HepG2 (cell line): ENCODE data around the gene TMEM214. TPM values are rescaled to one million over a fixed set of nuclear protein-coding genes. Genes with fewer than 3 reads are reported as not detected.

Experiments
- GABPB1 ChIP-seq: IDR thresholded peaks from 2 replicates; pipeline ENCODE4 v1.6.1; 2016; ENCODE audit warnings: mild to moderate bottlenecking, missing genetic modification reagents, moderate library complexity, missing compliant biosample characterization
- HDAC6 ChIP-seq: fragments of 200-600 bp; sonication (generic); IDR thresholded peaks from 2 replicates; pipeline ENCODE4 v1.7.0; 2017; ENCODE audit warnings: mild to moderate bottlenecking, antibody characterized with exemption, low read length, low read depth
- HNRNPH1 ChIP-seq: fragments of 200-400 bp; formaldehyde crosslinking; optimal IDR thresholded peaks from 2 replicates; pipeline ENCODE3; 2017; ENCODE audit warnings: mild to moderate bottlenecking, low read depth, low read length
- KDM2A ChIP-seq: sonication (generic); formaldehyde crosslinking; IDR thresholded peaks from 2 replicates; pipeline ENCODE4 v1.4.0; 2020; ENCODE audit warnings: low read depth, missing genetic modification reagents, borderline replicate concordance
- KLF9 ChIP-seq: IDR thresholded peaks from 2 replicates; pipeline ENCODE4 v1.6.1; 2016; ENCODE audit warnings: low read depth
- NCOR1 ChIP-seq: fragments of 200-600 bp; sonication (generic); IDR thresholded peaks from 2 replicates; pipeline ENCODE4 v1.7.0; 2017; ENCODE audit warnings: antibody characterized with exemption, low read length, borderline replicate concordance
- ONECUT2 ChIP-seq: sonication (generic); formaldehyde crosslinking; IDR thresholded peaks from 2 replicates; pipeline ENCODE4 v1.4.0; 2020; ENCODE audit warnings: missing genetic modification reagents
- PAX8 ChIP-seq: sonication (generic); formaldehyde crosslinking; IDR thresholded peaks from 2 replicates; pipeline ENCODE4 v1.8.0; 2022; ENCODE audit warnings: mild to moderate bottlenecking, missing genetic modification reagents, borderline replicate concordance
- PHF8 ChIP-seq: sonication (generic); formaldehyde crosslinking; IDR thresholded peaks from 2 replicates; pipeline ENCODE4 v1.5.0; 2020; ENCODE audit warnings: missing genetic modification reagents
- TAF15 ChIP-seq: fragments of 200-400 bp; formaldehyde crosslinking; IDR thresholded peaks from one replicate; pipeline ENCODE4 v1.6.1; 2018; ENCODE audit warnings: mild to moderate bottlenecking, low read depth, low read length; ENCODE audit not compliant: poor library complexity, severe bottlenecking
- ZNF17 ChIP-seq: sonication (generic); formaldehyde crosslinking; IDR thresholded peaks from 2 replicates; pipeline ENCODE4 v1.5.0; 2020; ENCODE audit warnings: mild to moderate bottlenecking, missing genetic modification reagents
- ZNF564 ChIP-seq: sonication (generic); formaldehyde crosslinking; IDR thresholded peaks from 2 replicates; pipeline ENCODE4 v1.8.1; 2023; ENCODE audit warnings: mild to moderate bottlenecking, missing genetic modification reagents
- ZSCAN12 ChIP-seq: sonication (generic); formaldehyde crosslinking; IDR thresholded peaks from 2 replicates; pipeline ENCODE4 v1.9.0; 2021; ENCODE audit warnings: mild to moderate bottlenecking, missing genetic modification reagents
- polyA plus RNA-seq, 8 experiments: library from polyadenylated mRNA; depleted of rRNA in 3 of 8; stranded (reverse) in 7 of 8; unstranded in 1 of 8; fragments of >200 nt; fragmentation: Illumina TruSeq in 4 of 8; extraction: Trizol in 4 of 8; gene quantifications; 2 replicates each; pipeline versions ENCODE4 v1.2.1 to v1.2.3, GENCODE V29; 2011 to 2016; ENCODE audit warnings: low read depth in 4 of 8, missing spikeins in 1 of 8, mixed read lengths in 1 of 8; ENCODE audit not compliant: insufficient read depth in 1 of 8
- total RNA-seq, 5 experiments: library from RNA; depleted of rRNA; stranded (reverse); fragments of >200 nt; fragmentation: Illumina TruSeq; extraction: Trizol; gene quantifications; 2 replicates each; pipeline ENCODE4 v1.2.3, GENCODE V29; 2016; ENCODE audit warnings: low read depth in 1 of 5
- TF ChIP-seq, protein P1 (sequence below): sonication (generic); formaldehyde crosslinking; IDR thresholded peaks from 2 replicates; pipeline ENCODE4 v1.4.0; 2020; ENCODE audit warnings: mild to moderate bottlenecking, missing genetic modification reagents
- TF ChIP-seq, protein P2 (sequence below): sonication (generic); formaldehyde crosslinking; IDR thresholded peaks from 2 replicates; pipeline ENCODE4 v1.4.0; 2020; ENCODE audit warnings: missing genetic modification reagents
- TF ChIP-seq, protein P3 (sequence below): IDR thresholded peaks from 2 replicates; pipeline ENCODE4 v1.6.1; 2016
- TF ChIP-seq, protein P4 (sequence below): IDR thresholded peaks from 2 replicates; pipeline ENCODE4 v1.6.1; 2016; ENCODE audit warnings: missing genetic modification reagents, missing compliant biosample characterization
- TF ChIP-seq, protein P5 (sequence below): sonication (generic); formaldehyde crosslinking; IDR thresholded peaks from 2 replicates; pipeline ENCODE4 v1.4.0; 2020; ENCODE audit warnings: missing genetic modification reagents, borderline replicate concordance
- TF ChIP-seq, protein P6 (sequence below): sonication (generic); formaldehyde crosslinking; IDR thresholded peaks from 2 replicates; pipeline ENCODE4 v1.4.0; 2020; ENCODE audit warnings: missing genetic modification reagents

Gene TMEM214
- total and polyA plus RNA-seq, 2 of the 13 experiments (the other 11 are each of a cell fraction or from before 2014, with no cell fraction given): 58.3 to 132 TPM

DNA sequence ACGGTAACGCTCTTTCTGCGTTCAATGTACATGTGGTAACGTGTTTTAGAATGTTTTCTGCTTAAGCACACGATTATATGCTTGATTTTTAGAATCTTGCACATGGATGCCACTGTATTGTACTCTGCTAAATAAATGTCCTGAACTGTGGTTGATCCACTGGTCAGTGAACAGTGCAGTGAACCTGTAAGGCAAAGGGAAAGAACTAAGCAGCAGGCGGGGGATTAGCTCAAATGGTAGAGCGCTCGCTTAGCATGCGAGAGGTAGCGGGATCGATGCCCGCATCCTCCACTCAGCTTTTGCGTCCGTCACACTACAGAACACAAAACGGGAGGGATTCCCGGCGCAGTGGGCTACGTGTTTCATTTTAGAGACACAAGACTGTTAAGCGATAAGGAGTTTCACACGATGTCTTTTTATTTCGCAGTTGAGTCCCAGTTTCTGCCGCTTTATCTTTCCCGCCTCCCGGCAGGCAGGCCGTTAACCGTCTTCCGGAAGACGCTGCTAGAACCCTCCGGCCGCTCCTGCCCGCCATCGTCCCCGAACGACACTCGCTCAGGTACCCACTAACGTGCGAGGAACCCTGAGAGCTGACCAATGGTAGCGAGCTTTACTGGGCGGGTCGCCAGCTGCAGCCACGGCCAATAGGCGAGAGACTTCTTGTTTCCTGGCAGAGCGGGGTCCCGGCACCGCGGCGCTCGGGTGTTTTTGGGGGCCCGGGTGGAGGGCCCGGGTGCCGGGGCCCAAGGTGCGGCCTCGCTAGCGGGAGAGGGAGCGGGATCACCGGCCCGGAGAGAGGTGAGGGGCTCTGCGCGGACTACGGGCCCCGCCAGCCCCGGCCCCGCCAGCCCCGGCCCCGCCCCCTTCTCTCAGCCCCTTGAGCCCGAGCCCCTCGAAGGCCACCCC is 18.5 kb downstream of the TMEM214 start, which contains the start of gene AGBL5 (continued):
- TF ChIP-seq KDM2A: peak; percentile 95
- TF ChIP-seq ZNF17 (CRISPR knock-in tag): peak; percentile 83; the same call in 1 of the 2 replicates
- peak; percentile 77 for TF ChIP-seq PHF8
- TF ChIP-seq, protein P1, sequence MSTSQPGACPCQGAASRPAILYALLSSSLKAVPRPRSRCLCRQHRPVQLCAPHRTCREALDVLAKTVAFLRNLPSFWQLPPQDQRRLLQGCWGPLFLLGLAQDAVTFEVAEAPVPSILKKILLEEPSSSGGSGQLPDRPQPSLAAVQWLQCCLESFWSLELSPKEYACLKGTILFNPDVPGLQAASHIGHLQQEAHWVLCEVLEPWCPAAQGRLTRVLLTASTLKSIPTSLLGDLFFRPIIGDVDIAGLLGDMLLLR (CRISPR knock-in tag): peak; percentile 43; the same call in 1 of the 2 replicates
- peak; percentile 88 for TF ChIP-seq ZNF564 (CRISPR knock-in tag)
- TF ChIP-seq GABPB1 (CRISPR knock-in tag): peak; percentile 91
- no peak; the same call in 1 of the 2 replicates for TF ChIP-seq KLF9 (CRISPR knock-in tag)
- TF ChIP-seq, protein P2, sequence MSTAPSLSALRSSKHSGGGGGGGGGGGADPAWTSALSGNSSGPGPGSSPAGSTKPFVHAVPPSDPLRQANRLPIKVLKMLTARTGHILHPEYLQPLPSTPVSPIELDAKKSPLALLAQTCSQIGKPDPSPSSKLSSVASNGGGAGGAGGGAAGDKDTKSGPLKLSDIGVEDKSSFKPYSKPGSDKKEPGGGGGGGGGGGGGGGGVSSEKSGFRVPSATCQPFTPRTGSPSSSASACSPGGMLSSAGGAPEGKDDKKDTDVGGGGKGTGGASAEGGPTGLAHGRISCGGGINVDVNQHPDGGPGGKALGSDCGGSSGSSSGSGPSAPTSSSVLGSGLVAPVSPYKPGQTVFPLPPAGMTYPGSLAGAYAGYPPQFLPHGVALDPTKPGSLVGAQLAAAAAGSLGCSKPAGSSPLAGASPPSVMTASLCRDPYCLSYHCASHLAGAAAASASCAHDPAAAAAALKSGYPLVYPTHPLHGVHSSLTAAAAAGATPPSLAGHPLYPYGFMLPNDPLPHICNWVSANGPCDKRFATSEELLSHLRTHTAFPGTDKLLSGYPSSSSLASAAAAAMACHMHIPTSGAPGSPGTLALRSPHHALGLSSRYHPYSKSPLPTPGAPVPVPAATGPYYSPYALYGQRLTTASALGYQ: peak; percentile 81; the same call in 1 of the 2 replicates
- no peak for TF ChIP-seq TAF15
- TF ChIP-seq NCOR1: peak; percentile 88
- peak; percentile 96; the same call in 1 of the 2 replicates for TF ChIP-seq PAX8 (CRISPR knock-in tag)
- TF ChIP-seq ZSCAN12 (CRISPR knock-in tag): peak; percentile 93; the same call in 1 of the 2 replicates
- TF ChIP-seq, protein P3, sequence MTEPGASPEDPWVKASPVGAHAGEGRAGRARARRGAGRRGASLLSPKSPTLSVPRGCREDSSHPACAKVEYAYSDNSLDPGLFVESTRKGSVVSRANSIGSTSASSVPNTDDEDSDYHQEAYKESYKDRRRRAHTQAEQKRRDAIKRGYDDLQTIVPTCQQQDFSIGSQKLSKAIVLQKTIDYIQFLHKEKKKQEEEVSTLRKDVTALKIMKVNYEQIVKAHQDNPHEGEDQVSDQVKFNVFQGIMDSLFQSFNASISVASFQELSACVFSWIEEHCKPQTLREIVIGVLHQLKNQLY (CRISPR knock-in tag): peak; percentile 71
- peak; percentile 77 for TF ChIP-seq ONECUT2
- TF ChIP-seq, protein P4, sequence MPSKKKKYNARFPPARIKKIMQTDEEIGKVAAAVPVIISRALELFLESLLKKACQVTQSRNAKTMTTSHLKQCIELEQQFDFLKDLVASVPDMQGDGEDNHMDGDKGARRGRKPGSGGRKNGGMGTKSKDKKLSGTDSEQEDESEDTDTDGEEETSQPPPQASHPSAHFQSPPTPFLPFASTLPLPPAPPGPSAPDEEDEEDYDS (CRISPR knock-in tag): peak; percentile 67
- TF ChIP-seq, protein P5, sequence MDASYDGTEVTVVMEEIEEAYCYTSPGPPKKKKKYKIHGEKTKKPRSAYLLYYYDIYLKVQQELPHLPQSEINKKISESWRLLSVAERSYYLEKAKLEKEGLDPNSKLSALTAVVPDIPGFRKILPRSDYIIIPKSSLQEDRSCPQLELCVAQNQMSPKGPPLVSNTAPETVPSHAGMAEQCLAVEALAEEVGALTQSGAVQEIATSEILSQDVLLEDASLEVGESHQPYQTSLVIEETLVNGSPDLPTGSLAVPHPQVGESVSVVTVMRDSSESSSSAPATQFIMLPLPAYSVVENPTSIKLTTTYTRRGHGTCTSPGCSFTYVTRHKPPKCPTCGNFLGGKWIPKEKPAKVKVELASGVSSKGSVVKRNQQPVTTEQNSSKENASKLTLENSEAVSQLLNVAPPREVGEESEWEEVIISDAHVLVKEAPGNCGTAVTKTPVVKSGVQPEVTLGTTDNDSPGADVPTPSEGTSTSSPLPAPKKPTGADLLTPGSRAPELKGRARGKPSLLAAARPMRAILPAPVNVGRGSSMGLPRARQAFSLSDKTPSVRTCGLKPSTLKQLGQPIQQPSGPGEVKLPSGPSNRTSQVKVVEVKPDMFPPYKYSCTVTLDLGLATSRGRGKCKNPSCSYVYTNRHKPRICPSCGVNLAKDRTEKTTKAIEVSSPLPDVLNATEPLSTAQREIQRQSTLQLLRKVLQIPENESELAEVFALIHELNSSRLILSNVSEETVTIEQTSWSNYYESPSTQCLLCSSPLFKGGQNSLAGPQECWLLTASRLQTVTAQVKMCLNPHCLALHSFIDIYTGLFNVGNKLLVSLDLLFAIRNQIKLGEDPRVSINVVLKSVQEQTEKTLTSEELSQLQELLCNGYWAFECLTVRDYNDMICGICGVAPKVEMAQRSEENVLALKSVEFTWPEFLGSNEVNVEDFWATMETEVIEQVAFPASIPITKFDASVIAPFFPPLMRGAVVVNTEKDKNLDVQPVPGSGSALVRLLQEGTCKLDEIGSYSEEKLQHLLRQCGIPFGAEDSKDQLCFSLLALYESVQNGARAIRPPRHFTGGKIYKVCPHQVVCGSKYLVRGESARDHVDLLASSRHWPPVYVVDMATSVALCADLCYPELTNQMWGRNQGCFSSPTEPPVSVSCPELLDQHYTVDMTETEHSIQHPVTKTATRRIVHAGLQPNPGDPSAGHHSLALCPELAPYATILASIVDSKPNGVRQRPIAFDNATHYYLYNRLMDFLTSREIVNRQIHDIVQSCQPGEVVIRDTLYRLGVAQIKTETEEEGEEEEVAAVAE (CRISPR knock-in tag): peak; percentile 100
- no peak for TF ChIP-seq HDAC6
- TF ChIP-seq, protein P6, sequence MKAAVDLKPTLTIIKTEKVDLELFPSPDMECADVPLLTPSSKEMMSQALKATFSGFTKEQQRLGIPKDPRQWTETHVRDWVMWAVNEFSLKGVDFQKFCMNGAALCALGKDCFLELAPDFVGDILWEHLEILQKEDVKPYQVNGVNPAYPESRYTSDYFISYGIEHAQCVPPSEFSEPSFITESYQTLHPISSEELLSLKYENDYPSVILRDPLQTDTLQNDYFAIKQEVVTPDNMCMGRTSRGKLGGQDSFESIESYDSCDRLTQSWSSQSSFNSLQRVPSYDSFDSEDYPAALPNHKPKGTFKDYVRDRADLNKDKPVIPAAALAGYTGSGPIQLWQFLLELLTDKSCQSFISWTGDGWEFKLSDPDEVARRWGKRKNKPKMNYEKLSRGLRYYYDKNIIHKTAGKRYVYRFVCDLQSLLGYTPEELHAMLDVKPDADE (CRISPR knock-in tag): peak; percentile 90; the same call in 1 of the 2 replicates
- peak; percentile 63 for TF ChIP-seq HNRNPH1
